ENCODE results near the gene FEM1C.

- no peak for TF ChIP-seq CTCF (conservative IDR thresholded peaks at IDR 0.05; ENCODE audit: low read depth in 2 of 2)
- no peak for TF ChIP-seq REST (IDR thresholded peaks at IDR 0.05; ENCODE audit: unreplicated experiment)
- TF ChIP-seq EZH2 (IDR thresholded peaks at IDR 0.05; ENCODE audit: low read depth, unreplicated experiment): no peak
- no peak for TF ChIP-seq POLR2AphosphoS5 (IDR thresholded peaks at IDR 0.05; ENCODE audit: low read depth)
- no peak for TF ChIP-seq CREB1 (CRISPR knock-in tag; IDR thresholded peaks at IDR 0.05; ENCODE audit: low read depth)
Measured at GRCh38 chr5:115542086-115542485, 2.5 kb downstream of the FEM1C start.

Data from GM23338 (cell line).